Activated CD8-positive, alpha-beta memory T cell treated with anti-CD3 and anti-CD28 coated beads, Interleukin-2, amount 50 U/mL, for 1 hour (primary cell): ENCODE data around the gene C2orf72.

Experiments
- DNase-seq: peaks from one replicate; pipeline ENCODE4 v3.0.0-alpha.2; 2020; ENCODE audit errors: extremely low read depth

The C2orf72 gene

DNA sequence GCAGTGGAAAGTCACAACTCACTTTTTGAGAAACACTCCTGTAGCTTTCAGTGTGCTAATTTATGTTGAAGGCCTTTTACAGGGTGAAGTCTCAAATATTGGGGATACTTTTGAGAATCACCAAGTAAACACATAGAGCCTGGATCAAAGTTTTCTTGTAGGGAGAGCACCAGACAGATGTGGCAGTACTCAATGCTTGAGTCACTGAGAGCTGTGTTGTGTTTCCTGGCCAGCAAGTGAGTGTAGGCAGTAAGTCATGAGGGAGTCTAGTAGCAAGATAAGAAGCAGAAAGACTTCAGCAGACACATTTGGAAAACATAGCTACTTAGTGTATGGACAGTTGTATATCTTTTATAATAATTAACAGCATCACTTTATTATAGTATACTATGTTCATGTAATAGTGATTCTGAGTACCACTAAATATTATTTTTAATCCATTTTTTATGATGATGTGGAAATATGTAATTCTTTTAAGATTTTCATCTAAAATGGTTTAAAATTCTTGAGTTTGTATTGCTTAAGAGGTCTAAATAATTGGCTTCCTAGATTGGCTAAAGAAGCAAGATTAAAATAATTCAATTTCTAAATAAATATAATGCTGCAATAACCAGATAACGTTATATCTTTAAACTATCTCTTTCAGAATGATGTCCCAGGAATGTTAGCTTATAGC lies 32.2 kb downstream of the C2orf72 start:
- no peak for DNase-seq

DNA sequence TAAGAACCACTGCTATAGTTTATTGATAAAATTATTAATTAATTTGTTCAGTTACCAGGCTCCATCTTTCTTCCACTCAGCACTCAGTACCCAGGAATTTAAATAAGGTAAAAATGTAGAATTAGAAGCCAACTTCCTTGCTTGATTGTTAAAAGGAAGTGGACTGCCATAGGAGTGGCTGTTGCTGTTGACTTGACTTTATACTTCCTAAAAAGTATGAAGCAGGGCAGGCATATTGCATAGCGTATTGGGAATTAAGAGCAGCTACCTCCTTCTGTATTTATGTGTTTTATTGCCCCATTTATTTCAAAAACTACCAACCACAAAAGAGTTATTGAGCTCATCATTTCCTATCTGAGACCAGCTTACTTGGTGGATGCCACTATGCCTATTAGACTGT lies 47.2 kb downstream of the C2orf72 start:
- DNase-seq, result no peak

DNA sequence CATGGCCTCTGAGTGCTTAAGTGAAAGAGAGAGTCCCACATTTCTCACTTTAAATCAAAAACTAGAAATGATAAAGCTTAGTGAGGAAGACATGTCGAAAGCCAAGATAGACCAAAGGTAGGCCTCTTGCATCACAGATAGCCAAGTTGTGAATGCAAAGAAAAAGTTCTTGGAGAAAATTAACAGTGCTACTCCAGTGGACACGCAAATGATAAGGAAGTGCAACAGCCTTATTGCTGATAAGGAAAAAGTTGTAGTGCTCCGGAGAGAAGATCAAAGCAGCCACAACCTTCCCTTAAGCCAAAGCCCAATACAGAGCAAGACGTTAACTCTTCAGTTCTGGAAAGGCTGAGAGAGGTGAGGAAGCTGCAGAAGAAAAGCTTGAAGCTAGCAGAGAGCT lies 51.4 kb downstream of the C2orf72 start:
- no peak for DNase-seq

DNA sequence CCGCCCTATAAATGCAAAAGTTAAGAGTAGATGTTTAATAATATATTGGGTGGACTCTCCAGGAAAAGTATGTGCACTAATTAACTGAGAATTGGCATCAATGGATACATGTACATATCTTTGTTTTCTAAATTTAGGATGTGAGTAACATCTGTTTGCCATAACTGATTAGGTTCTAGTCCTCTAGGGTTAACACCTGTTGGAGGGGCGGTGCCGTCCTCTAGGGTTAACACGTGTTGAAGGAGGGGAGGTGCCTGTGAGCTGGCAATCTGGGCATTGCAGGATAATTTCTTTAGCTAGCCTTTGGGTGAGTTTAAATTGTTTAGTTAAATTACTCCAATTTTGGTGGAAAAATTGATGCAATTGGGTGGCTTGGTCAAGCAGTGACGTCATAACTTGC lies 56.6 kb downstream of the C2orf72 start:
- no peak for DNase-seq

DNA sequence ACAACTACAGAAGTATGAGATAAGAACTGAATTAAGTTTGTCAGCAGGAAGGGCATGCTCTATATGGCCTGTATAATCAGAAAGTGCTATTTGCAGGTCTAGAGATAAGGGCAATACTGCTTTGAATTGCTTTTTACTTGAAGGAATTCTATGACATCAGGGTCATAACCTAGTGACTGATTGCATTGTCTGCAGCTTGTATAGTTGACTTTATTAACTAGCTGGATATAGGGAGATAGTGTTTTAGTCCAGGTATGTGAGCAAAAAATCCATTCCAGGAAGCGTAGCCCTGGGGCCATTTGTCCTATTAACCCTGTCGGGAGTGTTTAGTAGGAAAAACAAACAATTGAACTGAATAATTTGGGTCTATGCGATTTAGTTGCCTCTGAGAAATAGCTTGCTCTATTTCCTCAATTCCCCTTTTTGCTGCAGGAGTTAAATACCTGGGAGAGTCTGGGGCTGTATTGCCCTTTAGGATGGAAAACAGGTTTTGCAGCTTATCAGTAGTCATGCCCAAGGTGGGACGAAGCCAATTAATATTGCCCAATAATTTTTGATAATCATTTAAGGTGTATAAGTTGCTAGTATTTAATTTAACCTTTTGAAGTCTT lies 57.5 kb downstream of the C2orf72 start:
- no peak for DNase-seq
